HEK293 (cell line): ENCODE data around the gene RFTN1.

Source experiments
- CTCF ChIA-PET: fragments of 350-600 bp; formaldehyde crosslinking; extraction: SDS; loops from one replicate; lab custom pipeline; 2021; ENCODE audit warnings: antibody characterized with exemption; lab: Yijun Ruan, JAX
- POLR2A ChIA-PET: fragments of 300-600 bp; formaldehyde crosslinking; extraction: SDS; loops from one replicate; lab custom pipeline; 2020; ENCODE audit warnings: antibody characterized with exemption, inconsistent platforms; lab: Yijun Ruan, JAX
- H3K27ac ChIP-seq: fragments of 200-500 bp; sonication (Bioruptor generic); 2 replicates; pipeline ENCODE4 v1.5.1; 2014; ENCODE audit warnings: low read depth, low read length, control low read depth, inconsistent platforms; ENCODE audit errors: extremely low read depth
- H3K36me3 ChIP-seq, 2 experiments: fragments of 200-500 bp in 1 of 2; sonication (Bioruptor generic) in 1 of 2; 1 replicate in 1 of 2; 2 replicates in 1 of 2; pipeline ENCODE4 v1.5.1; 2014 to 2017; ENCODE audit warnings: inconsistent platforms in 2 of 2, low read length in 2 of 2; ENCODE audit not compliant: control insufficient read depth in 2 of 2, insufficient read depth in 1 of 2
- H3K4me1 ChIP-seq: fragments of 200-500 bp; sonication (Bioruptor generic); 2 replicates; pipeline ENCODE4 v1.5.1; 2014; ENCODE audit warnings: mild to moderate bottlenecking, low read length, inconsistent platforms; ENCODE audit not compliant: control insufficient read depth, insufficient read depth
- H3K4me3 ChIP-seq: 2 replicates; pipeline ENCODE4 v1.5.1; 2011; ENCODE audit warnings: low read depth, mild to moderate bottlenecking, control low read depth, low read length, moderate library complexity
- H3K9me3 ChIP-seq: fragments of 200-500 bp; sonication (Bioruptor generic); 2 replicates; pipeline ENCODE4 v1.5.1; 2014; ENCODE audit warnings: low read depth, low read length, inconsistent platforms; ENCODE audit not compliant: control insufficient read depth, insufficient read depth
- KLF10 ChIP-seq: fragments of 450-650 bp; IDR thresholded peaks from 2 replicates; pipeline ENCODE4 v1.5.1; 2018; ENCODE audit warnings: missing biosample characterization, mild to moderate bottlenecking, missing genetic modification characterization
- KLF16 ChIP-seq: fragments of 450-650 bp; formaldehyde crosslinking; IDR thresholded peaks from 2 replicates; pipeline ENCODE4 v1.5.1; 2017; ENCODE audit warnings: missing biosample characterization, missing genetic modification characterization
- PATZ1 ChIP-seq: fragments of 450-650 bp; formaldehyde crosslinking; IDR thresholded peaks from 2 replicates; pipeline ENCODE4 v1.5.1; 2016; ENCODE audit warnings: missing biosample characterization, missing genetic modification characterization
- PBX3 ChIP-seq: sonication (generic); formaldehyde crosslinking; IDR thresholded peaks from 2 replicates; pipeline ENCODE4 v1.8.1; 2022; ENCODE audit warnings: mild to moderate bottlenecking, moderate library complexity, missing genetic modification reagents
- PRDM1 ChIP-seq: fragments of 450-650 bp; formaldehyde crosslinking; IDR thresholded peaks from 2 replicates; pipeline ENCODE4; 2016; ENCODE audit warnings: missing biosample characterization, missing genetic modification characterization
- PRDM6 ChIP-seq: fragments of 450-650 bp; formaldehyde crosslinking; IDR thresholded peaks from 2 replicates; pipeline ENCODE4 v1.5.1; 2017; ENCODE audit warnings: missing biosample characterization, missing genetic modification characterization
- WT1 ChIP-seq: fragments of 450-650 bp; formaldehyde crosslinking; IDR thresholded peaks from 2 replicates; pipeline ENCODE4 v1.5.1; 2016; ENCODE audit warnings: missing biosample characterization, missing genetic modification characterization
- ZFHX2 ChIP-seq: fragments of 450-650 bp; formaldehyde crosslinking; conservative IDR thresholded peaks from 2 replicates; pipeline ENCODE4 v1.5.1; 2016; ENCODE audit warnings: missing biosample characterization, missing genetic modification characterization
- ZFP3 ChIP-seq: fragments of 450-650 bp; formaldehyde crosslinking; IDR thresholded peaks from 2 replicates; pipeline ENCODE4 v1.5.1; 2016; ENCODE audit warnings: low read depth, missing biosample characterization, missing genetic modification characterization
- ZNF211 ChIP-seq: fragments of 450-650 bp; formaldehyde crosslinking; IDR thresholded peaks from 2 replicates; pipeline ENCODE4 v1.5.1; 2016; ENCODE audit warnings: low read depth, missing biosample characterization, missing genetic modification characterization
- ZNF37A ChIP-seq: fragments of 450-650 bp; IDR thresholded peaks from 2 replicates; pipeline ENCODE4 v1.5.1; 2018; ENCODE audit warnings: missing biosample characterization, missing genetic modification characterization
- ZNF404 ChIP-seq: fragments of 450-650 bp; formaldehyde crosslinking; IDR thresholded peaks from 2 replicates; pipeline ENCODE4 v1.5.1; 2017; ENCODE audit warnings: missing biosample characterization, missing genetic modification characterization
- ZNF473 ChIP-seq: fragments of 450-650 bp; formaldehyde crosslinking; IDR thresholded peaks from 2 replicates; pipeline ENCODE4 v1.5.1; 2017; ENCODE audit warnings: missing biosample characterization, missing genetic modification characterization
- ZNF544 ChIP-seq: fragments of 450-650 bp; formaldehyde crosslinking; IDR thresholded peaks from 2 replicates; pipeline ENCODE4 v1.5.0; 2017; ENCODE audit warnings: missing biosample characterization, missing genetic modification characterization
- ZNF555 ChIP-seq: fragments of 450-650 bp; formaldehyde crosslinking; conservative IDR thresholded peaks from 2 replicates; pipeline ENCODE4 v1.5.1; 2017; ENCODE audit warnings: missing biosample characterization, mild to moderate bottlenecking, missing genetic modification characterization, inconsistent platforms
- ZNF660 ChIP-seq: fragments of 450-650 bp; IDR thresholded peaks from 2 replicates; pipeline ENCODE4 v1.5.1; 2018; ENCODE audit warnings: missing biosample characterization, mild to moderate bottlenecking, missing genetic modification characterization
- ZNF707 ChIP-seq: fragments of 450-650 bp; formaldehyde crosslinking; IDR thresholded peaks from 2 replicates; pipeline ENCODE4 v1.5.1; 2016; ENCODE audit warnings: missing biosample characterization, missing genetic modification characterization
- ZNF768 ChIP-seq: fragments of 450-650 bp; formaldehyde crosslinking; IDR thresholded peaks from 2 replicates; pipeline ENCODE4 v1.5.1; 2018; ENCODE audit warnings: missing biosample characterization, mild to moderate bottlenecking, missing genetic modification characterization
- TF ChIP-seq, protein P1 (sequence below): fragments of 450-650 bp; formaldehyde crosslinking; IDR thresholded peaks from 2 replicates; pipeline ENCODE4 v1.5.0; 2017; ENCODE audit warnings: missing biosample characterization, missing genetic modification characterization, borderline replicate concordance
- TF ChIP-seq, protein P2 (sequence below): fragments of 450-650 bp; formaldehyde crosslinking; IDR thresholded peaks from 2 replicates; pipeline ENCODE4 v1.5.1; 2016; ENCODE audit warnings: missing biosample characterization, missing genetic modification characterization

RFTN1 gene

GRCh38 chr3:16461463-16462245 lies 51.8 kb downstream of the RFTN1 start (continued):
- TF ChIP-seq PATZ1 (tag by site-specific recombination), result no peak
- TF ChIP-seq PBX3 (CRISPR knock-in tag), result no peak
- peak; percentile 51 for TF ChIP-seq PRDM6 (tag by site-specific recombination)
- TF ChIP-seq KLF10 (tag by site-specific recombination), result no peak
- TF ChIP-seq WT1 (tag by site-specific recombination), result peak; percentile 88

DNA sequence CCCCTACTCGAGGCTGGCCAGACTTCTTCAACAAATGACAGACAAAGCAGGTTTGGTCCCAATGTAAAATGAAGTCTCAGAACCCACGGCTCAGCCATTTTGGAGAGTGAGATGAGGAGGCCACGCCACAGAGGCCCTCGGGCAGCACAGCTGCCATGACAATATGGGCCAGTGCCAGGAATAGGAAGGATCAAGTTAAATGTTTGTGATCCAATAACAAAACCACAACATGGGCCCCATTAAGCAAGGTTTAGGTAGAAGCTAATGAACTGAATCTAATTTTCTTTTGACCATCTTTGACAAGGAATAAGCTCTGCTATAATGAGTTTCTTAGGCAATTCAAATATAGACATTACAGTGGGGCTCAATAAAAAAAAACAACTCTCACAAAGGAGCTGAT lies 52.6 kb downstream of the RFTN1 start:
- Histone ChIP-seq H3K9me3 (no peaks in the 10 kb centered on the region; the same call in 1 of the 2 replicates), H3K36me3 (no peaks in the 10 kb centered on the region), H3K4me3 (no peak overlapping the region), H3K27ac (no peak overlapping the region), H3K4me1 (0 out of 2 replicates have a peak, but pooled peaks cover 4% of the 10 kb centered on the region)
- POLR2A ChIA-PET, result no interaction called here
- CTCF ChIA-PET, result no interaction called here
- TF ChIP-seq ZNF660 (tag by site-specific recombination) (no peak), ZNF707 (tag by site-specific recombination) (no peak), ZNF768 (tag by site-specific recombination) (no peak), KLF16 (tag by site-specific recombination) (no peak), ZNF211 (tag by site-specific recombination) (no peak), ZFHX2 (tag by site-specific recombination) (no peak), ZFP3 (tag by site-specific recombination) (no peak), ZNF555 (tag by site-specific recombination) (no peak), ZNF37A (tag by site-specific recombination) (no peak), ZNF404 (tag by site-specific recombination) (no peak), ZNF544 (tag by site-specific recombination) (no peak), ZNF473 (tag by site-specific recombination) (no peak), PRDM1 (tag by site-specific recombination) (no peak)
- TF ChIP-seq, protein P1, sequence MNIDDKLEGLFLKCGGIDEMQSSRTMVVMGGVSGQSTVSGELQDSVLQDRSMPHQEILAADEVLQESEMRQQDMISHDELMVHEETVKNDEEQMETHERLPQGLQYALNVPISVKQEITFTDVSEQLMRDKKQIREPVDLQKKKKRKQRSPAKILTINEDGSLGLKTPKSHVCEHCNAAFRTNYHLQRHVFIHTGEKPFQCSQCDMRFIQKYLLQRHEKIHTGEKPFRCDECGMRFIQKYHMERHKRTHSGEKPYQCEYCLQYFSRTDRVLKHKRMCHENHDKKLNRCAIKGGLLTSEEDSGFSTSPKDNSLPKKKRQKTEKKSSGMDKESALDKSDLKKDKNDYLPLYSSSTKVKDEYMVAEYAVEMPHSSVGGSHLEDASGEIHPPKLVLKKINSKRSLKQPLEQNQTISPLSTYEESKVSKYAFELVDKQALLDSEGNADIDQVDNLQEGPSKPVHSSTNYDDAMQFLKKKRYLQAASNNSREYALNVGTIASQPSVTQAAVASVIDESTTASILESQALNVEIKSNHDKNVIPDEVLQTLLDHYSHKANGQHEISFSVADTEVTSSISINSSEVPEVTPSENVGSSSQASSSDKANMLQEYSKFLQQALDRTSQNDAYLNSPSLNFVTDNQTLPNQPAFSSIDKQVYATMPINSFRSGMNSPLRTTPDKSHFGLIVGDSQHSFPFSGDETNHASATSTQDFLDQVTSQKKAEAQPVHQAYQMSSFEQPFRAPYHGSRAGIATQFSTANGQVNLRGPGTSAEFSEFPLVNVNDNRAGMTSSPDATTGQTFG (tag by site-specific recombination), result no peak
- TF ChIP-seq, protein P2, sequence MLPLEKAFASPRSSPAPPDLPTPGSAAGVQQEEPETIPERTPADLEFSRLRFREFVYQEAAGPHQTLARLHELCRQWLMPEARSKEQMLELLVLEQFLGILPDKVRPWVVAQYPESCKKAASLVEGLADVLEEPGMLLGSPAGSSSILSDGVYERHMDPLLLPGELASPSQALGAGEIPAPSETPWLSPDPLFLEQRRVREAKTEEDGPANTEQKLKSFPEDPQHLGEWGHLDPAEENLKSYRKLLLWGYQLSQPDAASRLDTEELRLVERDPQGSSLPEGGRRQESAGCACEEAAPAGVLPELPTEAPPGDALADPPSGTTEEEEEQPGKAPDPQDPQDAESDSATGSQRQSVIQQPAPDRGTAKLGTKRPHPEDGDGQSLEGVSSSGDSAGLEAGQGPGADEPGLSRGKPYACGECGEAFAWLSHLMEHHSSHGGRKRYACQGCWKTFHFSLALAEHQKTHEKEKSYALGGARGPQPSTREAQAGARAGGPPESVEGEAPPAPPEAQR (tag by site-specific recombination), result no peak
